GM03348 (cell line): ENCODE data around the gene PEAR1.

ENCODE experiments used
- DNase-seq: peaks from one replicate; pipeline ENCODE4 v3.0.0; 2012; ENCODE audit warnings: low spot score

PEAR1 gene

DNA sequence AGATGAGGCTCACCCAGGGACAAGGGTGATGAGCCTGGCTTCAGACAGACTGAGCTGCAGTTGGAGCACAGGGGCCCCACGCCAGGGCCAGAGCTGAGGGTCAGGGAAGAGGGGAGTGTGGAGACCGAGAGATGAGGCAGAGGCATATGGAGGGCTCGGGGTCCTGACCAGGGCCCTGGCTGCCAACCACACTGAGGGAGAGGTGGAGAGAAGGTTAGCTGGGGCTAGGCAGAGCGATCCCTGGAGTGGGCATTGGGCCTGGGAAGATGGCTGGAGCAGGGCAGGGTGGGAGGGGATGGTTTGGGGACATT, 8.0 kb downstream of the PEAR1 start:
- no peak for DNase-seq

GRCh38 chr1:156901966-156902915, 8.7 kb downstream of the PEAR1 start:
- DNase-seq, result peak; percentile 58

GRCh38 chr1:156903328-156904091, 10.0 kb downstream of the PEAR1 start:
- DNase-seq, result no peak

DNA sequence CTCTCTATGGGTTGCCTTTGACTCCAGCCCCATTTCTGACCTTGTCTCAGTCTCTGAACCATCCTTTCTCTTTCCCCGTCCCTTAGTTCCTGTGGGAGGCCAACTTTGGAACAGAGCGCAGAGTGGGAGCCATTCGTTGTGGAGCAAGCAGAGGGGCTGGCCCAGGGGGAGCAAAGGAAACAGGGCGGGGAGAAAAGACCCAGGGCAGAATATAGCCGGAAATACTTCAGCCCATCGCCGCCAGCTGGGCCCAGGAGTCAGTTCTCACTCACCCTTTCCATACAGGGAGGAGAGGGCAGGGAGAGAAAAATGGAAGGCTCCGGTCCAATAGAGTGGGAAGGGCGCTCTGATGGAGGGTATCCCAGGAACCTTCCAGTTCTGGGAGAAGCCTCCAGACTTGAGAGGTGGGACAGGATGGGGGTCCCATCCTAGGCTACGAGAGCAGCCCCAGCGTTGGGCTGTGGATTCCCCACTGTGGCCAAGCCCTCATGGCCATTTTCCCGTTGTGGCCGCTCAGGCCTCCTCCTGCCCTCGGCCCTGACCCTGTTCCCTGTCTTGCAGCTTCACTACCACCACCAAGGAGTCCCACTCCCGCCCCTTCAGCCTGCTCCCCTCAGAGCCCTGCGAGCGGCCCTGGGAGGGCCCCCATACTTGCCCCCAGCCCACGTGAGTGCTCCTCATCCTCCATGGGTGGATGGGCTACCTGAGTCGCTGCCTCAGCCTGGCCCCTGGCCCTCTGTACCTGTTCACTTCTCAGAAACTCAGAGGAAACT, 10.9 kb downstream of the PEAR1 start:
- DNase-seq, result no peak

DNA sequence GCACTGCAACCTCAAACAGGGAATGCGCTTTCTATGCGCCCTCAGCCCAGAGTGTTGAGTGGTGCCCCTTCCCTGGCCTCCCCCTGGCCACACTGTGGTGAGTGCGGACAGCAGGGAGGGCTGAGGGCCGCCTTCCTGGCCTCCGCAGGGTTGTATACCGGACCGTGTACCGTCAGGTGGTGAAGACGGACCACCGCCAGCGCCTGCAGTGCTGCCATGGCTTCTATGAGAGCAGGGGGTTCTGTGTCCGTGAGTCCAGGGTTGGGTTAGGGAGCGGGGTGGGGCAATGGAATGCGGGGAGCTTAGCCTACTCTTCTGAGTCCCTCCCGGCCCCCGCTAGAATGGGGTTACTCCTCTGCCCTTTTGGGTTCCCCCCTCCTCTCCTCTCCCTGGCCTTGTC, 11.7 kb downstream of the PEAR1 start:
- DNase-seq, result no peak

DNA sequence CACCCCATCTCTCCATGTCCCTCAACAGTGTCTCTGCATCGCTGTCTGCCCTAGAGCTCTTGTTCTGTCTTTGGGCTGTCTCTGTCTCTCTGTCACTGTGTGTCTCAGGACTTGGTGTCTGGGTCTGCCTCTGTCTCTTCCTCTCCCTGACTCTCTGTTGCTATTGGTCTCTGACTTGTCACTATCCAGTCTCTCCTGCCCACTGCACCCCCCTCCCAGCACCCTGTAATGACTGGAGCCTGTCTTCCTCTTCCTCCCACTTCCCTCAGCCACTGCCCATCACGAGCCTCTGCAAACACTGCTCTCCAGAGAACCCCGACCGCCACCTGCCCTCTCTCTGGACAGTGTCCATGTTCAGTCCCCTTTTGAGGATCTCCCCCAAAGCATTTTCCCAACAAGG, 12.1 kb downstream of the PEAR1 start:
- no peak for DNase-seq

- DNase-seq, result no peak
These were observed 12.8 kb downstream of the PEAR1 start for GRCh38 chr1:156906206-156906906.

GRCh38 chr1:156908541-156908940, 15.0 kb downstream of the PEAR1 start:
- no peak for DNase-seq

DNA sequence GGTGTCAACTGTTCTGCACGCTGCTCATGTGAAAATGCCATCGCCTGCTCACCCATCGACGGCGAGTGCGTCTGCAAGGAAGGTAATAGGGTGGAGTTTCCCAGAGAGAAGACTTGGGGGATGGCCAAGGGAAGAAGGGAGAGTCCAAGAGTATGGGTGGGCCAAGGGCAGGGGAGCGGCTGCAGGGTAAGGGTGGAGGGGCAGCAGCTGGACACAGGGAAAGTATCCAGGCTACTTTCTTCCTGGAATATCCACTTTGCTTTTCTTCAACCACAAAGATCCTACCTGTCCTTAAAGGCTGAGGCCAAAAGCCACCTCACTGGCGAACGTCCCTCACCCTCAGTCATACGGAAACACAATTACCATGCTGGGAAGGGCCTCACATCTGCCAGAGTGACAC, 15.4 kb downstream of the PEAR1 start:
- no peak for DNase-seq

- DNase-seq, result no peak
These were observed 16.2 kb downstream of the PEAR1 start for GRCh38 chr1:156909671-156910070.

- DNase-seq, result peak; percentile 72
These were observed 16.8 kb downstream of the PEAR1 start for GRCh38 chr1:156910309-156910782.

DNA sequence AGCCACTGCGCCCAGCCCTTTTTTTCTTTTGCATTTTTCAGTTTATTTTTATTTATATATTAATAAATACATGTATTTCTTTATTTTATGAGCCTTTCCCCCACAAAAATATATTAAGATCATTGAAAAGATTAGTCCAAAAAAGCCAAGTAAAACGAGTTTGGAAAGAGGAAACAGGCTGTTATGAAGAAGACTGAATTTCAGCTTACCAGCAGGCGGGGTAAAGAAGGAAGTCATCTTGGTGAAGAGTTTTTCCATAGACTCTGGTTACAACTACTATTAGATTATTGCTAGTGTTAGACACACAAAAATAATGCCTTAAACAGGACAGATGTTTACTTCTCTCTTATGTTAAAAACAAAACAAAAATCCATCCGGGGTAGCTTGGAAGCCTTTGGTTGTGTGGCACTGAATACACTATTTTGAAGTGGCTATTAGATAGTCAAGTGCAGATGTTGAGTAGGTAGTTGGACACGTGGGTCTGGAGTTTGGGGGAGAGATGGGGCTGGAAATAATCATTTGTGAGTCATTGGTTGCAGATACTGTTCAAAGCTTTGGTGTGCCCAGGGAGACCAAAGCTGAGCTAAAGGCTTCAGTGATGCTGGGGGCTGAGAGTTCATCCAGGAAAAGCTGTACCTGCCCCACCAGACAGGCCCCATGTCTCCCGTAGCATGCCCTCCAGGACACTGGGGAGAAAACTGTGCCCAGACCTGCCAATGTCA, 18.2 kb downstream of the PEAR1 start:
- DNase-seq, result no peak

DNA sequence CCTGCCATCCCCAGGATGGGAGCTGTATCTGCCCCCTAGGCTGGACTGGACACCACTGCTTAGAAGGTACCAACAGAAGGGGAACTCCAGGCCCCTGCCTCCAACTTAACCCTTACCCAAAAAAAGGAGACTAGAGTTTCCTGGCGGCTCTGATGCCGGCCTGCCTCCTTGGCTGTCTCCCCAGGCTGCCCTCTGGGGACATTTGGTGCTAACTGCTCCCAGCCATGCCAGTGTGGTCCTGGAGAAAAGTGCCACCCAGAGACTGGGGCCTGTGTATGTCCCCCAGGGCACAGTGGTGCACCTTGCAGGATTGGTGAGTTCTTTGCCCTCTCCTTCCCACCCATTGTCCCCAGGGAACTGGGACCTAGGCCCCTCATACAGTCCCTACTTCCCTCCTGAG, 18.8 kb downstream of the PEAR1 start:
- DNase-seq, result no peak

DNA sequence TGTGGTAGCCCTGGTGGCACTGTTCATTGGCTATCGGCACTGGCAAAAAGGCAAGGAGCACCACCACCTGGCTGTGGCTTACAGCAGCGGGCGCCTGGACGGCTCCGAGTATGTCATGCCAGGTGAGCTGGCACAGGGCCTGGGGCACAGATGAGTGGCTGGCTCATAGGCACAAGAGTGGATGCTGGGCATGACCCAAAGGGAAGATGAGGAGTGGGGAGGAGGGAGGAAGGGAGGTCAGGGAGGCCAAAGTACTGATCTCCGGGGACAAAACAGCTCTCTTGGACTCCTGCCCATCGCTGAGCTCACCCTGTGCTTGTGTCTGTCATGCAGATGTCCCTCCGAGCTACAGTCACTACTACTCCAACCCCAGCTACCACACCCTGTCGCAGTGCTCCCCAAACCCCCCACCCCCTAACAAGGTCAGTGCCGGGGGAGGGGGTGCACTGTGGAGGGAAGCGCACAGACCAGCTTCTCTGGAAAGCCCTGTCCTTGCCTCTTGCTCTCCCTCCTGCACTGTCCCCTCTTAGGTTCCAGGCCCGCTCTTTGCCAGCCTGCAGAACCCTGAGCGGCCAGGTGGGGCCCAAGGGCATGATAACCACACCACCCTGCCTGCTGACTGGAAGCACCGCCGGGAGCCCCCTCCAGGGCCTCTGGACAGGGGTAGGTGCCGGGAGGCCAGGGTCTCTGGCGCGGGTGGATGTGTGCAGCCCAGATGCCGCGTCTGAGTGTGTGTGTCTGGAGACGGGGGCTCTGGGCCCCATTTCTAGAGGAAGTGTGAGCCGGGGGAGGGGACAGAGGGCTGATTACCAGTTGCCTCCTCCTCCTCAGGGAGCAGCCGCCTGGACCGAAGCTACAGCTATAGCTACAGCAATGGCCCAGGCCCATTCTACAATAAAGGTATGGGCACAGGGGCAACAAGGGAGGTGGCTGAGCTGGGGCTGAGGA, 19.6 kb downstream of the PEAR1 start:
- DNase-seq, result no peak

DNA sequence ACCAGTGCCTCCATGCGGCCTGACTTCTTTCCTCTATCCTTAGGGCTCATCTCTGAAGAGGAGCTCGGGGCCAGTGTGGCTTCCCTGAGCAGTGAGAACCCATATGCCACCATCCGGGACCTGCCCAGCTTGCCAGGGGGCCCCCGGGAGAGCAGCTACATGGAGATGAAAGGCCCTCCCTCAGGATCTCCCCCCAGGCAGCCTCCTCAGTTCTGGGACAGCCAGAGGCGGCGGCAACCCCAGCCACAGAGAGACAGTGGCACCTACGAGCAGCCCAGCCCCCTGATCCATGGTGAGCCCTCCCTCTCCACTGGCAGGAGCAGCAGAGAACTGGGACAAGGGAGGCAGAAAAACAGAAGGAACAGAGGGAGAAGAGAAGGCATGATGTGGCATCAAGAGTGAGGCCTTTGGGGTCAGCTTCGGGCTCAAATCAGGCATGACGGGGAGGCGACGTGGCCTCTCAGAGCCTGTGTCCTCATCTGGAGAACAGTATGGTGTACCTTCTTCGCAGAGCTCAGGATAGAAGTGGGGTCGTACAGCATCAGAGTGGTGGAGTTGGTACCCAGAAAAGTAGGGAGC, 20.4 kb downstream of the PEAR1 start:
- no peak for DNase-seq

DNA sequence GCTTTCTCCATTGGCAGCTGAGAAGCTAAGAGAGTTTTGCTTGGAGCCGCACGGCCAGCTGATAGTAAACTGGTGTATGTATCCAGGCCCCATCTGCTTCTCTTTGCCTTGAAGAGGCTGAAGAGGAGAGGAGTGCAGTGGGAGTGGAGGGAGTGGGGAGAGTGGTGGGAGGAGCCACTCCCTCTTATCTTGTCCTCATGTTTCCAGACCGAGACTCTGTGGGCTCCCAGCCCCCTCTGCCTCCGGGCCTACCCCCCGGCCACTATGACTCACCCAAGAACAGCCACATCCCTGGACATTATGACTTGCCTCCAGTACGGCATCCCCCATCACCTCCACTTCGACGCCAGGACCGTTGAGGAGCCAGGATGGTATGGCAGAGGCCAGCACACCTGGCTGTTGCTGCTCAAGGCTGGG, 20.9 kb downstream of the PEAR1 start:
- no peak for DNase-seq

DNA sequence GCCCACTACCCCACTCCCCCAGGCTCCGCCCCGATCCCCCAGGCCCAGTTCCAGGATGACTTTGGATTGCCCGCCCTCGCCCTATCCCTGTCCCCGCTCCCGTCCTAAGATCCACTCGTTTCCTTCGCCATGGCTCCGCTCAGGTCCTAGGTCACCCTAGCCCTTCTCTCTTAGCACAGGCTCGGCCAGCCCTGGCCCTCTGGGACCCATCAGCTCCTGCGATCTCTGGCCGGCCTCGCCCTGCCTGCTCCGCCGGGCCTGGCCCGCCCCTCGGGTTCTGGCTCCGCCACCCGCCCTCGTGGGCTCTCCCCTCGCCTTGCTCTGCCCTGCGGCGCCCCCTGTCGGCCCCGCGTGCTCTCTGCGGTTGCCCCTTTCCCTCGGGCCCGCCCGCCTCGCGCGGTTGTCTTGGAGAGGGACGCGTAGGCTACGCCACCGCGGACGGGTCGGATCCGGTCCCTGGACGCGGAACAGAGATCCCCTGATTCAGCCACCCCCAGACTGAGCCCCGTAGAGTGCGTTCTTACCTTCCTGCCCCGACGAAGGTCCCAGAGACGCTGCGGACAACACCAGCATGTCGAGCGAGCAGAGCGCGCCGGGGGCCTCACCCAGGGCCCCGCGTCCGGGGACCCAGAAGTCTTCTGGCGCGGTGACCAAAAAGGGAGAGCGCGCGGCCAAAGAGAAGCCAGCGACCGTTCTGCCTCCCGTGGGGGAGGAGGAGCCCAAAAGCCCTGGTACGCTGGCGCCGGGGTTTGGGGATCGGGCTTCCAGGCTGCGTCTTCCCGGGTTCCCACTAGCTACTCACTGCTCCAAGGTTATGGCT, 26.9 kb downstream of the PEAR1 start, which contains the start of gene LRRC71:
TSS of gene LRRC71 (plus strand) at position 400 of the 820 bp plus-strand sequence. CDS start at position 572, 172 bp downstream.
- peak; percentile 98 for DNase-seq

DNA sequence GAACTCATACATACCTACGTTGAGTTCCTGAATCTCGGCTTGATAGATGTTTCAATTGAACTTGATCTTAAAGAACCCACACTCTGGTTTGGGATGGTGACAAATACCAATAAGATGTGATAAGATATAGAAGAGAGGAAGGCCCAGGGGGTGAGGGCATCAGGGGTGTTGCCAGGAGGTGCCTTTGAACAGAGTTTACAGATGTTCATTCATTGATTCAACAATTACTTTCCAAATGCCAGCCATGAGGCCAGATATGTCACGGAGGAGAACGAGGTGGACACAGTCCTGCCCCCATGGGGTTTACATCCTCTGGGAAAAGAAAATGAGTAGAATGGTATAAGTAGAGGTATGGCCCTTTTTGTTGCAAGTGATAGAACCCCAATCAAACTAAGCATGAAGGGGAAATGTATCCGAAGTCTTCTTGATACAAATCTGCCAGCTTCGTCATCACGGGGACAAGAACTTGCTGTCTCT, 27.6 kb downstream of the PEAR1 start:
- no peak for DNase-seq
